ENCODE results near the gene TXNL4B. TPM values are rescaled to one million over a fixed set of nuclear protein-coding genes. Genes with fewer than 3 reads are reported as not detected.

The TXNL4B gene
- total and polyA plus RNA-seq, 9 donors = 10.6 to 23.1 (median 14.7) TPM

DNA sequence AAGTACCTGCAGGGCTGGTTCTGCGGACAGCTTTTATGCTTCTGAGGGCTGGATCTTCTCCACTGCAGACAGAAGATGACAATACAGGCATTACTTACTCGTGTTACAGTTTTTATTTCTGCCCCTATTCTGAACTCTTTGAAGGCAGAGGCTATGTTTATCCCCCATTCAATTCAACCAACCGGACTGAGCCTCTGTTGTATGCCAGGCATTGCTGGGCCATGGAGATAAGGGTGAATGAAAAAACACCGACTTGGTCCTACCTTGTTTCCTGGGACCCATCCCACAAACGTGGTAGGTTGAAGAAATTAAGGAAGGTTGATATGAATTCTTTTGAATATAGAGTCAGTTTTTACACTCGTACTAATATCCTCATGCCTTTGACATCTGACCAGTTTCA is 49.1 kb downstream of the TXNL4B start:
- no peak for TF ChIP-seq POLR2A (IDR thresholded peaks at IDR 0.05)
- no peak for TF ChIP-seq EP300 (IDR thresholded peaks at IDR 0.05)
- TF ChIP-seq, protein P1, sequence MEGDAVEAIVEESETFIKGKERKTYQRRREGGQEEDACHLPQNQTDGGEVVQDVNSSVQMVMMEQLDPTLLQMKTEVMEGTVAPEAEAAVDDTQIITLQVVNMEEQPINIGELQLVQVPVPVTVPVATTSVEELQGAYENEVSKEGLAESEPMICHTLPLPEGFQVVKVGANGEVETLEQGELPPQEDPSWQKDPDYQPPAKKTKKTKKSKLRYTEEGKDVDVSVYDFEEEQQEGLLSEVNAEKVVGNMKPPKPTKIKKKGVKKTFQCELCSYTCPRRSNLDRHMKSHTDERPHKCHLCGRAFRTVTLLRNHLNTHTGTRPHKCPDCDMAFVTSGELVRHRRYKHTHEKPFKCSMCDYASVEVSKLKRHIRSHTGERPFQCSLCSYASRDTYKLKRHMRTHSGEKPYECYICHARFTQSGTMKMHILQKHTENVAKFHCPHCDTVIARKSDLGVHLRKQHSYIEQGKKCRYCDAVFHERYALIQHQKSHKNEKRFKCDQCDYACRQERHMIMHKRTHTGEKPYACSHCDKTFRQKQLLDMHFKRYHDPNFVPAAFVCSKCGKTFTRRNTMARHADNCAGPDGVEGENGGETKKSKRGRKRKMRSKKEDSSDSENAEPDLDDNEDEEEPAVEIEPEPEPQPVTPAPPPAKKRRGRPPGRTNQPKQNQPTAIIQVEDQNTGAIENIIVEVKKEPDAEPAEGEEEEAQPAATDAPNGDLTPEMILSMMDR (IDR thresholded peaks at IDR 0.05) = no peak
- H3K36me3 ChIP-seq = no peaks in the 10 kb centered on the region
- no peak overlapping the region for H3K4me3 ChIP-seq
- no peak for DNase-seq
- WGBS, 3 donors = 68 to 77% (median 74%) methylated on average over 6 of the region's 6 CpGs
- H3K9me3 ChIP-seq = no peaks in the 10 kb centered on the region
- no peaks in the 10 kb centered on the region for H3K4me1 ChIP-seq (ENCODE audit: insufficient read depth)
- intact Hi-C loops (cut with DNase I) = no loop called here
- no peak overlapping the region for H3K27ac ChIP-seq
- H3K27me3 ChIP-seq = no peaks in the 10 kb centered on the region

DNA sequence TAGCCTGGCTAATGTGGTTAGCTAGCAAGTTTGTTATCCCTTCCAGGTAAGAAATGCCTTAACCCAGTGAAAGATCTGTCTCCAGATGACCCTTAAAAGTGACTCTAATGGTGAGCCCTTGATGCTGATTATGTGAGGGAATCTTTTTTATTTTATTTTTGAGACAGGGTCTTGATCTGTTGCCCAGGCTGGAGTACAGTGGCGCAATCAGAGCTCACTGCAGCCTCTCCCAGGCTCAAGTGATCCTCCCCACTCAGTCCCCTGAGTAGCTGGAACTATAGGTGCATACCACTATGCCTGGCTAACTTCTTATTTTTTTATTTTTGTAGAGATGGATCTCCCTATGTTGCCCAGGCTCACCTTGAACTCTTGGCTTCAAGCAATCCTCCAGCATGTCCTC is 49.9 kb downstream of the TXNL4B start:
- intact Hi-C loops (cut with DNase I) = no loop called here

DNA sequence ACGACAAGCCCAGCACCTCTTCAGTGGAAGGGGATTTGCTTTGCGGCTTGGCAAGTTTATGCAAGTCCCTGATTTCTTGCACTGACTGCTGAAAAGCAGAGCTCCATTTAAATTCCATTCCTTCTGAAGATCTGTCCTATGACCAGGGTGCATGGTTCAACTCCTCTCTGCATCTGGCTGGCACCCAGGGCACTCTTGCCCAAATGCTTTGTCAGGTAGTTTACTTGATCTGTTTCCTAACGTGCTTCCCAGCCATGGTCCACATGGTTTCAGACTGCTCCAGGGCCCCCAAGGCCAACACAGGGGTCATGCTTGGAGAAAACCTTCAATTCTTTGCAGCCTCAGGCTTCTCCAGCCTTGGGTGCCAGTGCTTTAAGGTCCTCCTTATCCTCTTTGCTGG is 50.4 kb downstream of the TXNL4B start:
- intact Hi-C loops (cut with DNase I) = no loop called here
- Histone ChIP-seq H3K4me3 (no peak overlapping the region), H3K36me3 (no peaks in the 10 kb centered on the region), H3K9me3 (no peaks in the 10 kb centered on the region), H3K27me3 (no peaks in the 10 kb centered on the region), H3K4me1 (ENCODE audit: insufficient read depth) (no peaks in the 10 kb centered on the region), H3K27ac (no peak overlapping the region)
- TF ChIP-seq POLR2A (IDR thresholded peaks at IDR 0.05) (no peak), EP300 (IDR thresholded peaks at IDR 0.05) (no peak)
- TF ChIP-seq, protein P1 (IDR thresholded peaks at IDR 0.05) = no peak
- 80 to 90% (median 80%) methylated on average over 3 of the region's 3 CpGs for WGBS, 3 donors
- DNase-seq = no peak

More for the DNA sequence above, 49.9 kb downstream of the TXNL4B start:
- 91 to 100% (median 96%) methylated on average over 1 of the region's 1 CpG for WGBS, 3 donors
- no peaks in the 10 kb centered on the region for H3K36me3 ChIP-seq
- DNase-seq = no peak
- no peak for TF ChIP-seq POLR2A (IDR thresholded peaks at IDR 0.05)
- TF ChIP-seq, protein P1 (IDR thresholded peaks at IDR 0.05) = no peak
- H3K4me3 ChIP-seq = no peak overlapping the region
- no peak overlapping the region for H3K27ac ChIP-seq
- no peaks in the 10 kb centered on the region for H3K9me3 ChIP-seq
- no peaks in the 10 kb centered on the region for H3K4me1 ChIP-seq (ENCODE audit: insufficient read depth)
- H3K27me3 ChIP-seq = no peaks in the 10 kb centered on the region

DNA sequence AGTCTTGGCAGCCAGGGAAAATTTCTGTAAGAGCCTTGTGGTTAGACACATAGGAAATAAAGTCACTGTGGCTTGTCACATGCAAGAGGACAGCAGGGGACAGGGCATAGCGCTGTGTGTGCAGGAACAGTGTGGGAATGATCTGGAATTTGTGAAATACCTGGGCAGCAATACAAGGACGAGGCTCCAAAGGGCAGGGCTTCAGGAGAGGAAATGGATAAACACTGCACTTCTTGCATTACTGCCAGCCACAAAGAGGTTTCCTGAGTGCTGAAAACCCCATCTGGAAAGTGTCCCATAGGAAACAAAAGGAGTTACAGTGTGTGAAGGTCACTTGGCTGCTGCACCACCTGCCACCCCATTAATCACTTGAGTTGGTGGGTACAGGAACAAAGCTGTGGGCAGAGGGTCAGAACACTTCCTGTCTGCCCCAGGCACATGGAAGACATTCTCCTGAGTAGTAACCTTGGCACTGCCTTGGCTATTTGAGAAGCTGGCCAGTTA is 51.2 kb downstream of the TXNL4B start:
- Histone ChIP-seq H3K9me3 (no peaks in the 10 kb centered on the region), H3K27me3 (no peaks in the 10 kb centered on the region), H3K4me1 (ENCODE audit: insufficient read depth) (no peaks in the 10 kb centered on the region), H3K4me3 (no peak overlapping the region), H3K36me3 (no peaks in the 10 kb centered on the region), H3K27ac (no peak overlapping the region)
- WGBS, 3 donors = 56 to 71% (median 69%) methylated on average over 2 of the region's 2 CpGs
- intact Hi-C loops (cut with DNase I) = no loop called here
- TF ChIP-seq POLR2A (IDR thresholded peaks at IDR 0.05) (no peak), EP300 (IDR thresholded peaks at IDR 0.05) (no peak)
- TF ChIP-seq, protein P1 (IDR thresholded peaks at IDR 0.05) = no peak
- DNase-seq = no peak

All from ovary (tissue), 9 donors.